Activated T-cell treated with anti-CD3 and anti-CD28 coated beads for 4 hours (primary cell): ENCODE data around the gene FAM241B.

Experiments
- DNase-seq: peaks from one replicate; pipeline ENCODE4 v3.0.0-alpha.2; 2020

FAM241B gene

GRCh38 chr10:69668721-69669120 is 38.7 kb downstream of the FAM241B start:
- no peak for DNase-seq

DNA sequence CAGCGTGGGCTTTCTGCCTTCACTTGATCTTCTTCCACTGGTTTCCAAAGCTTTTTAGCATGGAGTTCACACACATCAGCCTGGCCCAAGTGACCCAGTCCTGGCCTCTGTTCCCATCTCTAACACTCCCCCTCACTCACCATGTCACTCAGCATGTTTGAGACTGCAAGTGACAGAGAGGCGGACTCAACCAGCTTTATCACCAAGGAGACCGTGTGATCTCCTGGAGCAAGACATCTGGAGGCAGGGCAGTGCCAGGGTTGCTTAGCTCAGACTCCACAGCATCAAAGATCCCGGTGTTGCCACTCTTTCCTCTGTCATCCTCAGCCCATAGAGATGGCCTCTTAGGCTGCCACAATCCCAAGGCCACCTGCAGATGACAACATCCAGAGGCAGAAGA is 39.4 kb downstream of the FAM241B start:
- DNase-seq: no peak

DNA sequence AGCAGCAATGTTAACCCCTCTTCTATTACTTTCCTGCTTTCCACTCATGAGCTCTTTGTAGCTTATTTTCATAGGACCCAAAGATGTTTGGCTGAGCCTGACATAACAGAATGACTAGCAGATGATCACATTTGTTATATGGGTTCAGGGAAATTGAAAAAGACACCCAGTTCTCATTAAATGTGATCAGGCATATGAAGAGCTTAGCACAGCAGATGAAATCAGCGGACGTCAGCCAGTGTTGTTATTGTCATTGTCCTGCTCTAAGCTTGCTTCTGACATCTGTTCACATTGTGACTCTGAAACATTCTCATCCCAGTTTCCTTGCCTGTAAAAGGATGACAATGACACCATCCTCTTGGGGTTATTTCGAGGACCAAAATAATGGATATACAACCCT is 43.5 kb downstream of the FAM241B start:
- no peak for DNase-seq

GRCh38 chr10:69674786-69675185 is 44.7 kb downstream of the FAM241B start:
- DNase-seq: no peak

DNA sequence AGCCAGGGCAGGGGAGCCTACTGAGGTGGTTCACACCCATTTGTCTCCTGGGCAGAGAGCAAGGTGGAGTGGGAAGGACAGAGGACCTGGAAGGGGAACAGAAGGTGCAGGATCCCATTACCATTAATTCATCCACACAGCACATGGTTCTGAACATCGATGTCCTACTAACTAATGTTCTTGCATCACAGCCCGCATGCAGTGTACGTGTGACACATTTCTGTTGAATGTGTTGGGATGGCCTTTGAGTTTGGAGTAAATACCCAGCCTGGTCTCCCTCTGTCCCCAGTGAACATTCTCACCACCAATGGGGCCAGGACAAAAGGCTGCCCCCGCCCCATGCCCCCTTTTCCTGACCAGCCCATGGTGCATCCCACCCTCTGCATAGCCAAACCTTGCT is 46.3 kb downstream of the FAM241B start:
- no peak for DNase-seq

GRCh38 chr10:69677985-69678654 is 48.1 kb downstream of the FAM241B start:
- DNase-seq: no peak

DNA sequence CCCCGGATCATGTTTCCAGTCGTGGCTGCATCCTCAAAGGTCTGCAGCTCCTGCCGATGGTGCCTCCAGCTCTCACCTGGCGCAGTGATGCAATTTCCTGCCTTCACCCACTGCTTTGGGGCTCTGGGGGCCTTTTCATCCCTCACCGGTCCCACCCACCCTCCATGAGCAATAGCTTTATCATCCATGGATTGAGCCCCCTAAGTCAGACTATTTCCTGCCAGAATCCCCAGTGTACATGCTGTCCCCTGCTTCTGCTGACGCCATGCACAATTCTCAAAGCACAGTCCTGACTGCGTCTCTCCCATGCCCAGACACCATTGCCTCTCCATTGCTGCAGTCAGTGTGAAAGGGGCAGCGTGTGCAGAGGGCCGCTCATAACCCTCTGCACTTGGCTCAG is 49.7 kb downstream of the FAM241B start:
- DNase-seq: no peak

DNA sequence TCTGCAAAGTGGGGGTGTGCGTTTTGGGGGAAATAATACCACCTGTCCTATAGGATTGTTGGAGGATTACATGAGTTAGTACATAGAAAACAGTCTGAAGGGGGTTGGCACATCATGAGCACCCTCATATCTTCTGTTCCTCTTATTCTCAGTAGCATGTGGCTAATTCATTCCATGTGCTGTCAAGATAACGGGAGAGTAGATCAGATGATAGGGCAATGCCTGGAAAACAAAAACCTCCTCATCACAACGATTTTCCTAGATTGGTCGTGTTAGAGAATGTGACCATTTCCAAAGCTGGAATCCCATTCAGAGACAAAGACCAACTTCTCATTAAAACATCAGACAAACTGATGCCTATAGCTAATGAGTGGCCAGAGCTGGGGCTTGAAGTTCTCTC is 50.6 kb downstream of the FAM241B start:
- DNase-seq: no peak

- DNase-seq: no peak
Measured at GRCh38 chr10:69681436-69681835, 51.4 kb downstream of the FAM241B start.

- DNase-seq: no peak
Measured at GRCh38 chr10:69682955-69683474, 53.0 kb downstream of the FAM241B start.
